Muscle of arm (tissue), 12 donors: ENCODE results near the gene C11orf24. TPM values are rescaled to one million over a fixed set of nuclear protein-coding genes. Genes with fewer than 3 reads are reported as not detected.
"Not testable (repeated sequence)": the region's sequence is repeated elsewhere in the genome, so short reads cannot be mapped to it uniquely, and the experiment has no call there.

ENCODE experiments used
- DNase-seq: peaks from one replicate; pipeline ENCODE4 v3.0.0-alpha.2; 2013
- polyA plus RNA-seq, 12 donors: library from polyadenylated mRNA; unstranded; fragments of 120-200 nt; gene quantifications; one replicate each; pipeline ENCODE4 v1.2.1, GENCODE V29; 2013; ENCODE audit not compliant: insufficient read length in 12 of 12

The C11orf24 gene
- polyA plus RNA-seq, 12 donors = 20.9 to 47.8 (median 26.9) TPM; not detected in 1

GRCh38 chr11:68302256-68302655 is 30.5 kb upstream of the C11orf24 start:
- no peak for DNase-seq

- no peak for DNase-seq
These were observed 28.5 kb upstream of the C11orf24 start for GRCh38 chr11:68300076-68300830.

- DNase-seq = not testable (repeated sequence)
These were observed 27.7 kb upstream of the C11orf24 start for GRCh38 chr11:68299517-68299879.

GRCh38 chr11:68298659-68299516 is 27.1 kb upstream of the C11orf24 start:
- DNase-seq = no peak

GRCh38 chr11:68297812-68298658 is 26.3 kb upstream of the C11orf24 start:
- peak; percentile 86 for DNase-seq

GRCh38 chr11:68297494-68297811 is 25.7 kb upstream of the C11orf24 start:
- DNase-seq = no peak

- no peak for DNase-seq
These were observed 25.2 kb upstream of the C11orf24 start for GRCh38 chr11:68297052-68297378.

GRCh38 chr11:68296344-68297051 is 24.7 kb upstream of the C11orf24 start:
- DNase-seq = no peak

GRCh38 chr11:68295940-68296339 is 24.2 kb upstream of the C11orf24 start:
- DNase-seq = no peak

GRCh38 chr11:68295271-68295670 is 23.5 kb upstream of the C11orf24 start:
- no peak for DNase-seq

GRCh38 chr11:68293708-68294107 is 21.9 kb upstream of the C11orf24 start:
- DNase-seq = no peak

- no peak for DNase-seq
These were observed 17.7 kb upstream of the C11orf24 start for GRCh38 chr11:68289456-68289855.

- DNase-seq = no peak
These were observed 15.6 kb upstream of the C11orf24 start for GRCh38 chr11:68287419-68287818.

- DNase-seq = not testable (repeated sequence)
These were observed 12.8 kb upstream of the C11orf24 start for GRCh38 chr11:68284588-68284987.

GRCh38 chr11:68282861-68283230 is 11.1 kb upstream of the C11orf24 start:
- DNase-seq = no peak

GRCh38 chr11:68282141-68282860 is 10.5 kb upstream of the C11orf24 start:
- no peak for DNase-seq

GRCh38 chr11:68279676-68280075 is 7.9 kb upstream of the C11orf24 start:
- DNase-seq = no peak

GRCh38 chr11:68276861-68277260 is 5.1 kb upstream of the C11orf24 start:
- no peak for DNase-seq

GRCh38 chr11:68275721-68276507 is 4.1 kb upstream of the C11orf24 start:
- DNase-seq = no peak

GRCh38 chr11:68274306-68274705 is 2.5 kb upstream of the C11orf24 start:
- no peak for DNase-seq
